Neuron (in vitro differentiated cells): ENCODE results near the gene RALA.

Experiments
- H2AFZ ChIP-seq: one replicate; pipeline ENCODE4 v1.6.1; 2013; ENCODE audit warnings: low read depth, mild to moderate bottlenecking, inconsistent platforms, low read length, moderate library complexity
- H3K27me3 ChIP-seq: one replicate; pipeline ENCODE4 v1.6.1; 2013; ENCODE audit warnings: low read length; ENCODE audit not compliant: insufficient read depth
- H3K36me3 ChIP-seq: one replicate; pipeline ENCODE4 v1.6.1; 2013; ENCODE audit warnings: low read length; ENCODE audit not compliant: insufficient read depth
- H3K4me1 ChIP-seq: one replicate; pipeline ENCODE4 v1.6.1; 2013; ENCODE audit warnings: low read length; ENCODE audit not compliant: insufficient read depth
- H3K4me3 ChIP-seq: 2 replicates; pipeline ENCODE4 v1.5.1; 2013; ENCODE audit warnings: mild to moderate bottlenecking, low read length, moderate library complexity
- H3K9me3 ChIP-seq: one replicate; pipeline ENCODE4 v1.6.1; 2013; ENCODE audit warnings: low read length

The RALA gene

DNA sequence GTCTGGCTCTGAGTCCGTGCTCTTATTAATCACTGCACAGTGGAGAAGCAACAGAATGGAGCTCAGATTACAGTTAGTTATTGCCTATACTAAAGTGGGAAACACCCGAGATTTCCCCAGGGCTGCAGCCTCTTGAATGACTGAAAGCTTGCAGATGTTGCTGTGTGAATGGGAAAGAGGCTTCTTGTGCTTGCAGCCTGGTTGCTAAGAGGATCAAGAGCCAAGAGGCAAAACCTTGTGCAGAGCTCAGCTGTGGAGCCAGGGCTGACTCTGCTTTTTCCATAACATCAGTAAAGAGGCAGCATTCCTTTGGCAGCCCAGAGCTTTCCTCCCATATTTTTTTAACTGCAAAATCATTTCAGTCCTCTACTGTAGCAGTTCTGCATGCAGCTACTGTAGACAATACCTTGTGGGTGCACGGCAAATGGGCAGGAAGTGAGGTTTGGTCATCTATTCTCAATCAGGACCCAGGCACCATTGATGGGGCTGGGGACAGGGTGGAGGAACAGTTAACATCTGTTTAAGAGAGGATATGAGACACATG, 86.5 kb downstream of the RALA start:
- no peak overlapping the region for H3K4me3 ChIP-seq
- peaks cover 7% of the 10 kb centered on the region for H3K9me3 ChIP-seq
- no peaks in the 10 kb centered on the region for H3K27me3 ChIP-seq
- H2AFZ ChIP-seq: no peak overlapping the region
- H3K36me3 ChIP-seq: peaks cover 5% of the 10 kb centered on the region
- H3K4me1 ChIP-seq: no peaks in the 10 kb centered on the region

DNA sequence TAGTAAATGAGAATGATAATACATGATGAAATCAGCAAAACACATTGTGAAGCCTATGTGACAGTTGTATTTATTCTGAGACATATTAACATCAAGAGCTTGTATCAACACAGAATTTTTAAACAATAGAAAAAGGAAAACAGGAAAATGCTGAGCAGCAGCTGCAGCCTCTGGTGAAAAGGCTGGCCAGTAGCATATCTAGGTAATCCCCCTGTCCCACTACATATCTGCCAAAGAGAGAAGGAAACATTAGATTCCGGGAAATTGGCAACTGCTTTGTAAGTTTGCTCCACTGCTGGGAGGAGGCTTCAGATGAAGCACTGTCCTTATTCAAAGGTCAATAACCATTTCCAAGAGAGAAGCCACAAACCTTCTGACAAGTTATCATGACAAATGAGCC, 89.4 kb downstream of the RALA start:
- no peak overlapping the region for H3K4me3 ChIP-seq
- no peaks in the 10 kb centered on the region for H3K36me3 ChIP-seq
- H2AFZ ChIP-seq: no peak overlapping the region
- H3K4me1 ChIP-seq: no peaks in the 10 kb centered on the region
- no peaks in the 10 kb centered on the region for H3K27me3 ChIP-seq
- H3K9me3 ChIP-seq: peaks cover 12% of the 10 kb centered on the region

DNA sequence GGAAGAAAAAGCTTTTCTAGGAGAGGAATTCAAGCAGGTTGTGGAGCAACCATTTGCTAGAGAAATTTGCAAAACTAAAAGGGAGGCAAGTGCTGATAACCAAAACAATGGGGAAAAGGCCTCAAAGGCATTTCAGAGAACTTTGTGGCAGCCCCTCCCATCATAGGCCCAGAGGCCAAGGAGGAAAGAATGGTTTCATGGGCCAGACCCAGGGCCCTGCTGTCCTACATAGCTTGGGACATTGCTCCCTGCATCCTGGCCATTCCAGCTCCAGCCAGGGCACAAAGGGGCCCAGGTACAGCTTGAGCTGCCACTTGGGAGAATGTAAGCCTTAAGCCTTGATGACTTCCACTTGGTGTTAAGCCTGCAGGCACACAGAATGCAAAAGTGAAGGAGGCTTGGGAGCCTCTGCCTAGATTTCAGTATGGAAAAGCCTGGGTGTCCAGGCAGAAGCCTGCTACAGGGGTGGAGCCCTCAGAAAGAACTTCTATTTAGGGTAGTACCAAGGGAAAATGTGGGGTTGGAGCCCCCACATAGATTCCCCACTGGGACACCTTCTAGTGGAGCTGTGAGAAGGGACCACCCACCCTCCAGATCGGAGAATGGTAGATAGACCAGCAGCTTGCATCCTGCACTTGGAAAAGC, 91.2 kb downstream of the RALA start:
- Histone ChIP-seq H2AFZ (no peak overlapping the region), H3K9me3 (peaks cover 12% of the 10 kb centered on the region), H3K4me1 (no peaks in the 10 kb centered on the region), H3K27me3 (no peaks in the 10 kb centered on the region), H3K36me3 (no peaks in the 10 kb centered on the region), H3K4me3 (no peak overlapping the region)

DNA sequence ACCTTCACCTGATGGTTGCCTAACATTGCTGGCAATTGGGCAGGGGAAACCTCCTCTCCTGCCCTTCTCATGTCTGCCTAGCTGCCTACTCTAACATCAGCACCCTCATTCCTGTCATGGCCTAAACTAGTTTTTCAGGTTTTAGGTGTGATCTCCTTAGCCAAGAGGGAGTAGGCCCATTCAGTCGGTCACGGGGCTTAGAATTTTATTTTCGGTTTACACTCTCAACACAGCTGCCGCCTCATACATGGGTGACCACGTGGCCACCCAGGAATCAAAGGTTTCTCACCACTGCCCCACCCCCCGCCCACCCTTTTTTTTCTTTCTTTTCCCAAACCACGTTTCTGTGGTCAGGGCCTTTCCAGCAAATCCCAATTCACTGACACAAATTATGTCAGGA, 97.2 kb downstream of the RALA start:
- Histone ChIP-seq H3K9me3 (no peaks in the 10 kb centered on the region), H3K27me3 (no peaks in the 10 kb centered on the region), H3K4me1 (no peaks in the 10 kb centered on the region), H3K4me3 (no peak overlapping the region), H3K36me3 (no peaks in the 10 kb centered on the region), H2AFZ (no peak overlapping the region)

DNA sequence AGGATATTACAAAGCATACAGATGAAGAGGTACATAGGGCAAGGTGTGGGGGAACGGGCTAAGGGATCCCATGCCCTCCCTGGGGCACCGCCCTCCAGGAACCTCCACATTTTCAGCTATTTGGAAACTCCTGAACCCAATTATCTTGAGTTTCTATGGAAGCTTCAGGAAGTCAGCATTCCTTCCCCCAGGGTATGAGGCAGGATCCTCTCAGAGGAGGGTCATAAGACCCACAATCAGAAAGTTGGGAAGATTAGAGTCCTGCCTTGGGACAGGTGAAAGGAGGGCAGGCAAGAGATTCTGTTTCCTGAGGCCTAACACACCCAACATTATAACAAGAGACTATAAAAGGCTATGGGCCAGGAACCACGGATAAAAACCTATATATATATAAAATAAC, 98.0 kb downstream of the RALA start:
- Histone ChIP-seq H2AFZ (no peak overlapping the region), H3K4me1 (no peaks in the 10 kb centered on the region), H3K9me3 (no peaks in the 10 kb centered on the region), H3K4me3 (no peak overlapping the region), H3K36me3 (no peaks in the 10 kb centered on the region), H3K27me3 (no peaks in the 10 kb centered on the region)

DNA sequence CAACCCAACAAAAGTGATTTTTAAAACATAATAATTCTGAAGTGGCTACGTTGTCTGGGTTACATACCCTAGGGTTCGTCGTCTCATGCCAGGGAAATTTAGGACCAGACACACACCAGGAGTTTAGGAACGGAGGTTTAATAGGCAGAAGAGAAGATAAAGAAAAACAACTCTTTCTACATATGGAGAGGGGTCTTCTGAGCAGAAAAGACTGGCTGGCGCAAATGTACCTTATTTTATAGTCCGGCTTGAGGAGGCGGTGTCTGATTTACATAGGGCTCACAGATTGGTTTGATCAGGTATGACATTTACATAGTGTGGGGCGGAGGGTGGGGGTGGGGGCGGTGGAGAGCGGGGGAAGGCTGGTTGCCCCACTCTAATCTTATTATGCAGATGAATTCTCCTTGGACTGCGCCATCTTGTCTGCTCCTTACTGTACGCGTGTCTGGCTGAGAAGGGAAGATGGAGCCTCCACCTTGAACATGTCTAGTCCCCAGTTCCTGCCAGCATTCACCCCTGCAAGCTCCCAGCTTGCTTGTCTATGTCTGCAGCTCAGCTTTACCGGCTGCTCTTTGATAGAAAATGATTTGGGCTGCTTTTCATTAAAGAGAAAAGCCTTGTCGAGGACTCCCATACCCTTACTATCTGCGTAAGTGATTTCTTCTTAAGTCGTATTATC, 98.7 kb downstream of the RALA start:
- Histone ChIP-seq H2AFZ (no peak overlapping the region), H3K4me1 (no peaks in the 10 kb centered on the region), H3K36me3 (no peaks in the 10 kb centered on the region), H3K9me3 (no peaks in the 10 kb centered on the region), H3K27me3 (no peaks in the 10 kb centered on the region), H3K4me3 (no peak overlapping the region)

DNA sequence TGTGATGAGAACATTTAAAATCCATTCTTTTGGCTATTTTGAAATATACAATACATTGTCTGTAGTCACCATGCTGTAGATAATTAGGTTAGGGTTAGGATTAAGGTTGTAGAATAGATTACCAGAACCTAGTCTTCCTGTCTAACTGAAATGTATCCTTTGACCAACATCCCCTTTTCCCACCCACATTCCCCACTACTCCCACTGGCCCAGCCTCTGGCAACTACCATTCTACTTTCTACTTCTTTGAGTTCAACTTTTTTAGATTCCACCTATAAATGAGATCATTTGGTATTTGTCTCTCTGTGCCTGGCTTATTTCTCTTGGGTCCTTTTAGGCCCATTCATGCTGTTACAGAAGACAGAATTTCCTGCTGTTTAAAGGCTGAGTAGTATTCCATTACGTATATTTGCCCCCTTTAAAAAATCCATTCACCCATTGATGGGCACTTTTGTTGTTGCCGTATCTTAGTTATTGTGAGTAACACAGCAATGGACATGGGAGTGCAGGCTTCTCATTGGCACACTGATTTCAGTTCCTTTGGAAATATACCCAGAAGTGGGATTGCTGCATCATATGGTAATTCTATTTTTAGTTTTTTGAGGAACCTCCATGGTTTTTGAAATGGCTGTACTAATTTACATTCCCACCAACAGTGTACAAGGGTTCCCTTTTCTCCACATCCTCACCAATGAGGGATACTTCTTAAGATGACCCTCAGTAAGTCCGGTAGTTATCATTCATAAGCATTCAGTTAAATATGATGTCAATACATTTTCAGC, 104.0 kb downstream of the RALA start:
- Histone ChIP-seq H3K27me3 (no peaks in the 10 kb centered on the region), H3K36me3 (no peaks in the 10 kb centered on the region), H3K9me3 (no peaks in the 10 kb centered on the region), H3K4me3 (no peak overlapping the region), H3K4me1 (no peaks in the 10 kb centered on the region), H2AFZ (no peak overlapping the region)

DNA sequence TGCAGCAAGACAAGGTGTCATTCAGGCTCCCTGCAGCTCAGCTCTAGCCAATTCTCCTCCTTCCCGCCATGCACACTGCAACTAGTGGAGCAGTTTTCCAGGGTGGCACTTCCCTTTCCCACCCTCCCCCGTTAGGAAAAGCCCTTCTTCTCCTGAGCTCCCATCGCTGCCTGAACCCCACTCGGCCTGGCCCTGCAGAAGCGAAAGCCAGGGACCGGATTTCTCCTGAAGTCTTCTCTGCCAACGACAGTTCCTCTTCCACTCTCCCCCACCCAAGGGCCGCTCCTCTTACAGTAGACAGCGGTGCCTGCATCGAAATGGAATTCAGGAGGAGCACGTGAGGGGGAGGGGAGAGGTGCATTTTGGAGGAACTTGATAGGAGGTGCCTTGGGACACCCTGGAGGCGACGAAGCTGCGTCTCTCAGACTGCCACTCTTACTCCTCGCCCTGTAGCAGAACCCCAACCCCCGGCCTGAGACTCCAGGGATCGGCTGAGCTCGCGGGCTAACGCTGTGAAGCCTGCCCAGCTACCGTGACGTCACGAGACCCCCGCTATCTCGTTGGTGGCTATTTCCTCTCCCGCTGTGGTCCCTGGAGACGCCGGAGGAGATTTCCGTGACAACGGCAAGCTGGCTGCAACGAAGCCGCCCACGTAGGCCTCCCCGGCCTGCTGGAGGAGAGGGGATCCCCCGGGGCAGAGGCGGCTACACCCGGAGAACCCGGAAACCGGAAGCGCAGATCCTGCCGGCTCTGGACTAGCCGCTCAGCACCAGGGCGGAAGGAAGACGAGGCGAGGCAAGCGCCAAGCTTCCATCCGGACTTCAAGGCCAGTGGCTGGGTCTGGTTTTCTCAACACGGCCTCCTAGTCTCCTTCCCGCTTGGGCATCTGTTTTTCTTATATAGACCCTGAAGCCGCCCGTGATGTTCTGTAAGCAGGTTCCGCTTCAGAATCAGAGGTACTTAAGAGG, 109.7 kb downstream of the RALA start:
- Histone ChIP-seq H3K27me3 (no peaks in the 10 kb centered on the region), H3K9me3 (no peaks in the 10 kb centered on the region), H3K4me1 (peaks cover 9% of the 10 kb centered on the region), H3K36me3 (no peaks in the 10 kb centered on the region), H3K4me3 (peak overlapping the region; percentile 66), H2AFZ (peak overlapping the region; percentile 77)

DNA sequence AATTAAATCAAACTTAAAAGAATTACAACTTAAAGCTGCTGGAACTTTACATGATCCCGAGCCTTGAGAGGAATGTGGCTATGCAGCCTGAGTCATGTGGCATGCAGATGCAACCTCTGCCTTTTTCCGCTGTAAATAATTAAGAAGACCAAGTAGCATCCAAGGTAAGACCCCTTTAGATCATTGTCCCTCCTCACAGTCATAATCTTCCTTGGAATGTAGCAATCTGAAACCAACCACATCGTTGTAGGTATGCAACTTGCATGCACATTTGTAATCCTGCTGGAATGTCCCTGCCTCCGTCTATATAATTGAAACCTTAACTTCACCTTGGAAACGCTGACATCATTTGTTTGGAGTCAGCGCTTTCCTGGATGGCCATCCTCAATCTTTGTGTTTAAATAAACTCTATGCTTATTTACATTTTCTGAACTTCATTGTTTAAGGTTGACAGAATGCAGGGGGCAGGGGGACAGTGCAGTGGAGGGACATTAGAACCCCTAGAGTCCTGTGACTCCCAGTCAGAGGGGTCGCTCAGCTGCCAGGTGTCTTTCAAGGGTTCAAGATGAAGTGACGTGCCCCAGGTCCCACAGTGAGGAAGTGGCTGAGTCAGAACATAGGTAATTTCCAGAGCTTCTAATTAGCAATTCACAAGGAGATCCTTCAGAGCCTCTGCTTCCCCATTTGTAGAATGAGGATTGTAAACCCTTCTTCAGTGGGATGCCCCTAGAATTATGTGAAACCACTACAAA, 110.7 kb downstream of the RALA start:
- no peaks in the 10 kb centered on the region for H3K27me3 ChIP-seq
- peak overlapping the region; percentile 66 for H3K4me3 ChIP-seq
- no peaks in the 10 kb centered on the region for H3K9me3 ChIP-seq
- no peaks in the 10 kb centered on the region for H3K36me3 ChIP-seq
- H3K4me1 ChIP-seq: peaks cover 9% of the 10 kb centered on the region
- peak overlapping the region; percentile 77 for H2AFZ ChIP-seq

DNA sequence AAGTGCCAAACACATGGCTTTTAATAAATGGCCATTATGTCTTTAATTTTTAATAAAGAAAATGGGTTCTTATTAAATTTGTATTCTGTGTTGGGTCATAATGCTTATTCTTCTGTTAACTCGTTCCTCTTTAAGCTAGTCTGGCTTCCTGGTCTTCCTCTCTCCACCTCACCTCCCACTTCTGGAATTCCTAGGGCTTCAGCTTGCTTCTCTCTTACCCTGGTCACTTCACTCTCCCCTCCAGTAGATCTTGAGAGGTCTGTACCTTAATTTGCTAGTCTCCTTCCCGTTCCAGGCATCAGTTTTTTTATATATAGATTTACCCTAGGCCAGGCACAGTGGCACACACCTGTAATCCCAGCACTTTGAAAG, 111.2 kb downstream of the RALA start:
- Histone ChIP-seq H3K4me1 (peaks cover 9% of the 10 kb centered on the region), H3K9me3 (no peaks in the 10 kb centered on the region), H2AFZ (no peak overlapping the region), H3K27me3 (no peaks in the 10 kb centered on the region), H3K36me3 (no peaks in the 10 kb centered on the region), H3K4me3 (peak overlapping the region; percentile 66)

DNA sequence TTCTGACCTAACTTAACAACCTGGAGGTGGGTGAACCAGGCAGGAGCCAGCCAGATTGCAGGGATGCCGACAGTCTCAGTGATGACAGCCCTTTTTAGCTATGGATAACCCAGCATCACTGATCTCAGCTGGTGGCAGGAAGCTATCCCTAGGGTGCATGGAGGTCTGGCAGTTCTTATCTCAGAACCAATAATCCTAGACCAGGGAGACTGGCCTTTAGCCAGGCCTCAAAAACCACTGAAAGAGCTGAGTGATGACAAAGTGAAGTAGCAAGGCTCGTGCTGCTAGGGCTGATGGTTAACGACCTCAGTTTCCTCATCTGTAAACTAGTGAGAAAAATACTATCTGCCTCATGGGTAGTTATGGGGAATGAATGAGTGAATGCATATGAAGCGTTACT, 112.5 kb downstream of the RALA start:
- Histone ChIP-seq H3K9me3 (no peaks in the 10 kb centered on the region), H3K4me1 (peaks cover 9% of the 10 kb centered on the region), H3K27me3 (no peaks in the 10 kb centered on the region), H3K4me3 (no peak overlapping the region), H3K36me3 (no peaks in the 10 kb centered on the region), H2AFZ (no peak overlapping the region)
